Erythroblast (primary cell): ENCODE measurements around the gene BIRC5.

Experiments used
- GATA1 ChIP-seq: IDR thresholded peaks from 2 replicates; pipeline ENCODE4 v1.6.1; 2011; ENCODE audit warnings: low read depth, mild to moderate bottlenecking, control low read depth, low read length, moderate library complexity
- POLR2A ChIP-seq: IDR thresholded peaks from 2 replicates; pipeline ENCODE4 v1.6.1; 2011; ENCODE audit warnings: mild to moderate bottlenecking, low read length

- TF ChIP-seq POLR2A (no peak), GATA1 (no peak)
Observed at GRCh38 chr17:78180508-78180907, 33.5 kb upstream of the BIRC5 start.
